ENCODE results near the gene LEO1.
A peak's percentile ranks its signal among the peaks of the same experiment; 100 is the strongest.

The LEO1 gene

GRCh38 chr15:52002351-52002750 is 30.8 kb upstream of the LEO1 start:
- TF ChIP-seq EZH2 (IDR thresholded peaks at IDR 0.05; ENCODE audit: borderline replicate concordance, low read depth, low read length, severe bottlenecking) (no peak), CTCF (IDR thresholded peaks at IDR 0.05; ENCODE audit: borderline replicate concordance, extremely low read depth, low read length, poor library complexity, severe bottlenecking) (no peak)
- Histone ChIP-seq H3K79me2 (ENCODE audit: insufficient read depth, low read length) (no peaks in the 10 kb centered on the region), H3K9me3 (ENCODE audit: insufficient read depth, low read length, severe bottlenecking) (no peaks in the 10 kb centered on the region), H3K4me3 (ENCODE audit: low read depth in 1 of 2, low read length in 2 of 2) (no peak overlapping the region), H3K9ac (ENCODE audit: low read depth, low read length) (no peak overlapping the region), H3K27me3 (ENCODE audit: insufficient read depth, low read length, poor library complexity) (no peaks in the 10 kb centered on the region), H2AFZ (ENCODE audit: low read depth, low read length) (no peak overlapping the region), H4K20me1 (ENCODE audit: insufficient read depth, low read length) (no peaks in the 10 kb centered on the region), H3K4me1 (ENCODE audit: insufficient read depth, low read length) (no peaks in the 10 kb centered on the region), H3K27ac (ENCODE audit: low read length) (no peak overlapping the region), H3K36me3 (ENCODE audit: insufficient read depth, low read length) (no peaks in the 10 kb centered on the region), H3K4me2 (ENCODE audit: insufficient read depth, low read length) (no peak overlapping the region)
- ATAC-seq (ENCODE audit: insufficient read depth, low read depth) (no peak), DNase-seq (no peak)

- DNase-seq = no peak
- H4K20me1 ChIP-seq (ENCODE audit: insufficient read depth, low read length) = no peaks in the 10 kb centered on the region
- H2AFZ ChIP-seq (ENCODE audit: low read depth, low read length) = no peak overlapping the region
- H3K27me3 ChIP-seq (ENCODE audit: insufficient read depth, low read length, poor library complexity) = no peaks in the 10 kb centered on the region
- H3K79me2 ChIP-seq (ENCODE audit: insufficient read depth, low read length) = no peaks in the 10 kb centered on the region
- ATAC-seq (ENCODE audit: insufficient read depth, low read depth) = no peak
- H3K27ac ChIP-seq (ENCODE audit: low read length) = no peak overlapping the region
- no peaks in the 10 kb centered on the region for H3K36me3 ChIP-seq (ENCODE audit: insufficient read depth, low read length)
- TF ChIP-seq EZH2 (IDR thresholded peaks at IDR 0.05; ENCODE audit: borderline replicate concordance, low read depth, low read length, severe bottlenecking) (no peak), CTCF (IDR thresholded peaks at IDR 0.05; ENCODE audit: borderline replicate concordance, extremely low read depth, low read length, poor library complexity, severe bottlenecking) (no peak)
- H3K4me1 ChIP-seq (ENCODE audit: insufficient read depth, low read length) = no peaks in the 10 kb centered on the region
- H3K9ac ChIP-seq (ENCODE audit: low read depth, low read length) = no peak overlapping the region
- no peak overlapping the region for H3K4me3 ChIP-seq (ENCODE audit: low read depth in 1 of 2, low read length in 2 of 2)
- H3K9me3 ChIP-seq (ENCODE audit: insufficient read depth, low read length, severe bottlenecking) = no peaks in the 10 kb centered on the region
- H3K4me2 ChIP-seq (ENCODE audit: insufficient read depth, low read length) = no peak overlapping the region
These were observed 21.4 kb upstream of the LEO1 start for GRCh38 chr15:51992953-51993352.

- Histone ChIP-seq H3K79me2 (ENCODE audit: insufficient read depth, low read length) (no peaks in the 10 kb centered on the region), H3K4me1 (ENCODE audit: insufficient read depth, low read length) (no peaks in the 10 kb centered on the region), H3K4me3 (ENCODE audit: low read depth in 1 of 2, low read length in 2 of 2) (no peak overlapping the region), H4K20me1 (ENCODE audit: insufficient read depth, low read length) (no peaks in the 10 kb centered on the region), H3K9ac (ENCODE audit: low read depth, low read length) (no peak overlapping the region), H3K36me3 (ENCODE audit: insufficient read depth, low read length) (no peaks in the 10 kb centered on the region), H3K27ac (ENCODE audit: low read length) (no peak overlapping the region), H3K27me3 (ENCODE audit: insufficient read depth, low read length, poor library complexity) (no peaks in the 10 kb centered on the region), H3K4me2 (ENCODE audit: insufficient read depth, low read length) (no peak overlapping the region), H2AFZ (ENCODE audit: low read depth, low read length) (no peak overlapping the region), H3K9me3 (ENCODE audit: insufficient read depth, low read length, severe bottlenecking) (no peaks in the 10 kb centered on the region)
- TF ChIP-seq CTCF (IDR thresholded peaks at IDR 0.05; ENCODE audit: borderline replicate concordance, extremely low read depth, low read length, poor library complexity, severe bottlenecking) (no peak), EZH2 (IDR thresholded peaks at IDR 0.05; ENCODE audit: borderline replicate concordance, low read depth, low read length, severe bottlenecking) (no peak)
- DNase-seq (no peak), ATAC-seq (ENCODE audit: insufficient read depth, low read depth) (no peak)
These were observed 19.6 kb upstream of the LEO1 start for GRCh38 chr15:51991141-51991540.

- no peaks in the 10 kb centered on the region for H3K79me2 ChIP-seq (ENCODE audit: insufficient read depth, low read length)
- H3K9ac ChIP-seq (ENCODE audit: low read depth, low read length) = peak overlapping the region; percentile 62
- no peaks in the 10 kb centered on the region for H3K27me3 ChIP-seq (ENCODE audit: insufficient read depth, low read length, poor library complexity)
- H3K4me1 ChIP-seq (ENCODE audit: insufficient read depth, low read length) = peaks cover 36% of the 10 kb centered on the region
- peak overlapping the region; percentile 73 for H3K4me2 ChIP-seq (ENCODE audit: insufficient read depth, low read length)
- H4K20me1 ChIP-seq (ENCODE audit: insufficient read depth, low read length) = no peaks in the 10 kb centered on the region
- DNase-seq (no peak), ATAC-seq (ENCODE audit: insufficient read depth, low read depth) (no peak)
- no peak for TF ChIP-seq CTCF (IDR thresholded peaks at IDR 0.05; ENCODE audit: borderline replicate concordance, extremely low read depth, low read length, poor library complexity, severe bottlenecking)
- no peak for TF ChIP-seq EZH2 (IDR thresholded peaks at IDR 0.05; ENCODE audit: borderline replicate concordance, low read depth, low read length, severe bottlenecking)
- peak overlapping the region; percentile 53 for H2AFZ ChIP-seq (ENCODE audit: low read depth, low read length)
- H3K36me3 ChIP-seq (ENCODE audit: insufficient read depth, low read length) = no peaks in the 10 kb centered on the region
- peak overlapping the region; percentile 95 for H3K27ac ChIP-seq (ENCODE audit: low read length)
- peak overlapping the region in 1 of 2 experiments; percentile 35; a peak in 1 of 4 replicates for H3K4me3 ChIP-seq (ENCODE audit: low read depth in 1 of 2, low read length in 2 of 2)
- H3K9me3 ChIP-seq (ENCODE audit: insufficient read depth, low read length, severe bottlenecking) = no peaks in the 10 kb centered on the region
These were observed 11.2 kb upstream of the LEO1 start for GRCh38 chr15:51982770-51983103.
